ENCODE measurements around the gene ARMC9.

The ARMC9 gene

GRCh38 chr2:231353469-231353868, 155.0 kb downstream of the ARMC9 start:
- no peaks in the 10 kb centered on the region for H3K9me3 ChIP-seq
- H3K9ac ChIP-seq: no peak overlapping the region
- TF ChIP-seq Cebpa-rat (IDR thresholded peaks at IDR 0.05): no peak
- no peaks in the 10 kb centered on the region for H3K36me3 ChIP-seq
- H4K20me1 ChIP-seq: no peaks in the 10 kb centered on the region
- H3K27ac ChIP-seq: no peak overlapping the region
- no peaks in the 10 kb centered on the region; the same call in 1 of the 2 replicates for H3K27me3 ChIP-seq
- no peak overlapping the region for H3K4me2 ChIP-seq
- peaks cover 5% of the 10 kb centered on the region; the same call in 1 of the 2 replicates for H3K4me1 ChIP-seq
- H3K4me3 ChIP-seq: no peak overlapping the region

- H3K9ac ChIP-seq: no peak overlapping the region
- no peak overlapping the region for H3K4me3 ChIP-seq
- no peak for TF ChIP-seq Cebpa-rat (IDR thresholded peaks at IDR 0.05)
- H3K4me2 ChIP-seq: no peak overlapping the region
- H3K36me3 ChIP-seq: no peaks in the 10 kb centered on the region
- H3K27me3 ChIP-seq: no peaks in the 10 kb centered on the region; the same call in 1 of the 2 replicates
- no peaks in the 10 kb centered on the region for H4K20me1 ChIP-seq
- no peaks in the 10 kb centered on the region for H3K9me3 ChIP-seq
- H3K4me1 ChIP-seq: peaks cover 2% of the 10 kb centered on the region; the same call in 1 of the 2 replicates
- H3K27ac ChIP-seq: no peak overlapping the region
These were observed 157.4 kb downstream of the ARMC9 start for GRCh38 chr2:231355508-231356465.

GRCh38 chr2:231356466-231356844, 158.0 kb downstream of the ARMC9 start:
- Histone ChIP-seq H3K4me1 (peaks cover 9% of the 10 kb centered on the region), H3K36me3 (no peaks in the 10 kb centered on the region), H3K27me3 (no peaks in the 10 kb centered on the region; the same call in 1 of the 2 replicates), H3K4me3 (no peak overlapping the region), H3K27ac (no peak overlapping the region), H4K20me1 (no peaks in the 10 kb centered on the region), H3K4me2 (no peak overlapping the region), H3K9ac (no peak overlapping the region), H3K9me3 (no peaks in the 10 kb centered on the region)
- no peak for TF ChIP-seq Cebpa-rat (IDR thresholded peaks at IDR 0.05)

- no peak overlapping the region for H3K9ac ChIP-seq
- no peak overlapping the region for H3K4me3 ChIP-seq
- H4K20me1 ChIP-seq: no peaks in the 10 kb centered on the region
- no peak overlapping the region for H3K4me2 ChIP-seq
- TF ChIP-seq Cebpa-rat (IDR thresholded peaks at IDR 0.05): no peak
- H3K9me3 ChIP-seq: no peaks in the 10 kb centered on the region
- H3K36me3 ChIP-seq: no peaks in the 10 kb centered on the region
- peaks cover 15% of the 10 kb centered on the region for H3K4me1 ChIP-seq
- H3K27me3 ChIP-seq: no peaks in the 10 kb centered on the region; the same call in 1 of the 2 replicates
- H3K27ac ChIP-seq: no peak overlapping the region
These were observed 158.6 kb downstream of the ARMC9 start for GRCh38 chr2:231357048-231357447.

GRCh38 chr2:231357931-231358330, 159.5 kb downstream of the ARMC9 start:
- no peak overlapping the region for H3K9ac ChIP-seq
- no peak overlapping the region for H3K4me2 ChIP-seq
- H3K9me3 ChIP-seq: no peaks in the 10 kb centered on the region
- no peaks in the 10 kb centered on the region for H4K20me1 ChIP-seq
- no peaks in the 10 kb centered on the region; the same call in 1 of the 2 replicates for H3K27me3 ChIP-seq
- no peak overlapping the region for H3K4me3 ChIP-seq
- no peaks in the 10 kb centered on the region for H3K36me3 ChIP-seq
- peaks cover 24% of the 10 kb centered on the region for H3K4me1 ChIP-seq
- H3K27ac ChIP-seq: no peak overlapping the region
- no peak for TF ChIP-seq Cebpa-rat (IDR thresholded peaks at IDR 0.05)

GRCh38 chr2:231359441-231359840, 161.0 kb downstream of the ARMC9 start:
- no peaks in the 10 kb centered on the region for H3K36me3 ChIP-seq
- no peak overlapping the region for H3K4me3 ChIP-seq
- no peak overlapping the region for H3K9ac ChIP-seq
- TF ChIP-seq Cebpa-rat (IDR thresholded peaks at IDR 0.05): no peak
- H4K20me1 ChIP-seq: no peaks in the 10 kb centered on the region
- H3K4me1 ChIP-seq: peaks cover 28% of the 10 kb centered on the region
- H3K9me3 ChIP-seq: no peaks in the 10 kb centered on the region
- H3K27ac ChIP-seq: no peak overlapping the region
- H3K27me3 ChIP-seq: no peaks in the 10 kb centered on the region; the same call in 1 of the 2 replicates
- H3K4me2 ChIP-seq: no peak overlapping the region

GRCh38 chr2:231359948-231360347, 161.5 kb downstream of the ARMC9 start:
- peaks cover 31% of the 10 kb centered on the region for H3K4me1 ChIP-seq
- H3K9ac ChIP-seq: no peak overlapping the region
- no peak overlapping the region for H3K4me3 ChIP-seq
- H3K27ac ChIP-seq: no peak overlapping the region
- H3K4me2 ChIP-seq: no peak overlapping the region
- H3K36me3 ChIP-seq: no peaks in the 10 kb centered on the region
- no peaks in the 10 kb centered on the region; the same call in 1 of the 2 replicates for H3K27me3 ChIP-seq
- TF ChIP-seq Cebpa-rat (IDR thresholded peaks at IDR 0.05): no peak
- H3K9me3 ChIP-seq: no peaks in the 10 kb centered on the region
- H4K20me1 ChIP-seq: no peaks in the 10 kb centered on the region

- Histone ChIP-seq H3K27ac (no peak overlapping the region), H3K36me3 (no peaks in the 10 kb centered on the region), H3K4me2 (no peak overlapping the region), H3K4me1 (peaks cover 36% of the 10 kb centered on the region), H3K9me3 (no peaks in the 10 kb centered on the region), H3K27me3 (no peaks in the 10 kb centered on the region; the same call in 1 of the 2 replicates), H4K20me1 (no peaks in the 10 kb centered on the region), H3K9ac (no peak overlapping the region), H3K4me3 (no peak overlapping the region)
- no peak for TF ChIP-seq Cebpa-rat (IDR thresholded peaks at IDR 0.05)
These were observed 162.0 kb downstream of the ARMC9 start for GRCh38 chr2:231360401-231360800.

GRCh38 chr2:231360881-231361371, 162.5 kb downstream of the ARMC9 start:
- Histone ChIP-seq H3K27me3 (no peaks in the 10 kb centered on the region), H3K4me1 (peaks cover 41% of the 10 kb centered on the region), H3K4me3 (no peak overlapping the region), H3K27ac (no peak overlapping the region), H3K9ac (no peak overlapping the region), H3K36me3 (no peaks in the 10 kb centered on the region), H3K9me3 (no peaks in the 10 kb centered on the region), H3K4me2 (no peak overlapping the region), H4K20me1 (no peaks in the 10 kb centered on the region)
- no peak for TF ChIP-seq Cebpa-rat (IDR thresholded peaks at IDR 0.05)

Data from BLaER1 (cell line).